Measurements from ENCODE around the gene SPACA6. TPM values are rescaled to one million over a fixed set of nuclear protein-coding genes. Genes with fewer than 3 reads are reported as not detected.

SPACA6 gene
- total and polyA plus RNA-seq, 4 experiments from 2014 or later: 2.5 to 11.0 (median 6.5) TPM

DNA sequence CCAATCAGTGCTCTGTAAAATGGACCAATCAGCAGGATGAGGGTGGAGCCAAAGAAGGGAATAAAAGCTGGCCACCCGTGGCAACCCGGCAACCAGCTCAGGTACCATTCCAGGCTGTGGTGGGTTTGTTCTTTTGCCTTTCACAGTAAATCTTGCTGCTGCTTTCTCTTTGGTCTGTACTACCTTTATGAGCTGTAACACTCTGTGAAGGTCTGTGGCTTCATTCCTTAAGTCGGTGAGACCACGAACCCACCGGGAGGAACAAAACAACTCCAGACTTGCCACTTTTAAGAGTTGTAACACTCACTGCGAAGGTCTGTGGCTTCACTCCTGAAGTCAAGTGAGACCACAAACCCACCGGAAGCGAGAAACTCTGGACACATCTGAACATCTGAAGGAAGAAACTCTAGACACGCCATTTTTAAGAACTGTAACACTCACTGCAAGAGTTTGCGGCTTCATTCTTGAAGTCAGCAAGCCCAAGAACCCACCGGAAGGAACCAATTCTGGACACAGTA, 16.5 kb upstream of the SPACA6 start:
- no peaks in the 10 kb centered on the region for H3K36me3 ChIP-seq (ENCODE audit: insufficient read depth, low read length)
- H3K27ac ChIP-seq (ENCODE audit: low read depth, low read length): no peak overlapping the region
- H3K27me3 ChIP-seq (ENCODE audit: insufficient read depth, low read length): no peaks in the 10 kb centered on the region
- no peaks in the 10 kb centered on the region for H3K4me1 ChIP-seq (ENCODE audit: insufficient read depth, low read length)
- Mint-ChIP-seq H3K36me3 (no peaks in the 10 kb centered on the region), H3K4me3 (peak overlapping the region in 7 of 8 donors; percentile 55 to 82 (median 70)), H3K27me3 (peaks cover 3 to 8% of the 10 kb centered on the region in 2 donors), H3K9me3 (peaks cover 0 to 8% (median 4%) of the 10 kb centered on the region in 8 donors), H3K27ac (peak overlapping the region in 4 of 7 donors; percentile 37 to 74 (median 57)), H3K4me1 (peaks cover 4 to 15% (median 8%) of the 10 kb centered on the region in 4 donors)
- CTCF ChIA-PET (ENCODE audit: partially characterized antibody): interaction anchor here (1.0 to 3.9 kb wide), 4 partner anchors 9 to 18 kb away, joined by 3 to 29 read pairs (median 5); no protein-coding TSS in a partner anchor
- POLR2A ChIA-PET (ENCODE audit: partially characterized antibody): interaction anchor here (1.4 kb wide), 1 partner anchor 27 kb away, joined by 4 read pairs; no protein-coding TSS in a partner anchor
- intact Hi-C loops (cut with micrococcal nuclease): no loop called here
- peak in 2 of 5 donors; percentile 15 to 45 for DNase-seq
- no peaks in the 10 kb centered on the region for H3K9me3 ChIP-seq (ENCODE audit: control insufficient read depth in 1 of 2, low read length in 2 of 2)
- no peak overlapping the region for H3K4me3 ChIP-seq (ENCODE audit: low read length in 2 of 2)

DNA sequence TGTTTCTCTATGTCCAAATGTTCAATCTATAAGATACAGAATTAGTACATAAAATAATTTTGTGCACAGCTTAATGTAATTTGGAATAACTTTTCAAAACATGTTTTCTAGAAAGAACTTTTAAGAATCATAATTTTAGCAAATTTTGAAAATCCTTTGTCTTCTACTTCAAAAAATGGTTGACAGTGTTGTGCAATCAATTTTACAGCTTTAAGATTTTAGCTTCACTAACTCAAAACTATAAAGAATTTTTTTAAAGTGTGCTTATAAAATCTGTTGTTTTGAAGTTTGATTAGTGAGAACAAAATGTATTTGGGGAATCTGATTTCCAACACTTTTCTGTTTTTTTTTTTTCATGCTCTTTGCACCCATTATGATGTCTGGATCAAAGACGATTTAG, 12.7 kb upstream of the SPACA6 start:
- Mint-ChIP-seq H3K4me3 (no peak overlapping the region), H3K9me3 (peaks cover 4 to 24% (median 13%) of the 10 kb centered on the region in 8 donors), H3K36me3 (peaks cover 3 to 4% of the 10 kb centered on the region in 2 donors), H3K4me1 (peaks cover 4 to 15% (median 9%) of the 10 kb centered on the region in 4 donors), H3K27me3 (peaks cover 1 to 11% of the 10 kb centered on the region in 2 donors), H3K27ac (no peak overlapping the region)
- CTCF ChIA-PET (ENCODE audit: partially characterized antibody): interaction anchor here (0.8 to 1.1 kb wide), 2 partner anchors 23 to 26 kb away, joined by 3 to 4 read pairs; no protein-coding TSS in a partner anchor
- Histone ChIP-seq H3K9me3 (ENCODE audit: control insufficient read depth in 1 of 2, low read length in 2 of 2) (no peaks in the 10 kb centered on the region), H3K36me3 (ENCODE audit: insufficient read depth, low read length) (no peaks in the 10 kb centered on the region), H3K27me3 (ENCODE audit: insufficient read depth, low read length) (no peaks in the 10 kb centered on the region), H3K4me1 (ENCODE audit: insufficient read depth, low read length) (no peaks in the 10 kb centered on the region), H3K4me3 (ENCODE audit: low read length in 2 of 2) (no peak overlapping the region), H3K27ac (ENCODE audit: low read depth, low read length) (no peak overlapping the region)
- intact Hi-C loops (cut with micrococcal nuclease): no loop called here
- POLR2A ChIA-PET (ENCODE audit: partially characterized antibody): no interaction called here
- no peak for DNase-seq

DNA sequence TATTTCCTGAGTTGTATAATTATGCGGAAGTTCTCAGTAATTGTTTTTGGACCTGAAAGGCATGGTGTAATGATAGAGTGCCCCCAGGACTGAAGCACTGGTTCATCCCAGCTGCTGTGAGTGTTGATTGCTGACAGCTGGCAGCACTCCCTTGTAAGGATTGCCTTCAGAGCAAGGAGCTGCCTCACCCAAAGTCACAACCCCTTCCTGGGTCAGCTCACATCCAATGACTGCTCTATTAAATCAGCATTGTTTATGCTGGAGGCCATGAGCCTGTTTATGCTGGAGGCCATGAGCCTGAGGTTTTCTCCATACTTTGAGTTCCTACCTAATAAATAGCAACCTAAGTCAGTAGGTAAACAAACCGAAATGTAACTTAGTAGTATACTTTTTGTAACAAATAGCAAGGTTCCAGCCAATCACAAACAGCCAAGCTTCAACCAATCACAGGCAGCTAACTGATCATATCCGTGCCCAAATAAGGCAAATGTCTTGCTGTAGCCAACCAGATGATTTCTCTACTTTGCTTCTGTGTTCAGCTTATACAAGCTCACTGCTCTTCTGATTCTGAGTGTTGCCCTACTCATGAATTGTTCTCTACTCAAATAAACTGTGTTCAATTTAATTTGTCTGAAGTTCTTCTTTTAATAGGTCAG, 11.7 kb upstream of the SPACA6 start:
- intact Hi-C loops (cut with micrococcal nuclease): no loop called here
- Mint-ChIP-seq H3K27me3 (peaks cover 2 to 11% of the 10 kb centered on the region in 2 donors), H3K36me3 (peaks cover 3 to 4% of the 10 kb centered on the region in 2 donors), H3K4me1 (peaks cover 4 to 11% (median 7%) of the 10 kb centered on the region in 4 donors), H3K4me3 (no peak overlapping the region), H3K9me3 (peaks cover 2 to 28% (median 13%) of the 10 kb centered on the region in 8 donors), H3K27ac (no peak overlapping the region)
- Histone ChIP-seq H3K4me3 (ENCODE audit: low read length in 2 of 2) (no peak overlapping the region), H3K9me3 (ENCODE audit: control insufficient read depth in 1 of 2, low read length in 2 of 2) (no peaks in the 10 kb centered on the region), H3K36me3 (ENCODE audit: insufficient read depth, low read length) (no peaks in the 10 kb centered on the region), H3K4me1 (ENCODE audit: insufficient read depth, low read length) (no peaks in the 10 kb centered on the region), H3K27ac (ENCODE audit: low read depth, low read length) (no peak overlapping the region), H3K27me3 (ENCODE audit: insufficient read depth, low read length) (no peaks in the 10 kb centered on the region)
- ChIA-PET POLR2A (ENCODE audit: partially characterized antibody) (interaction anchor here (0.6 kb wide), 1 partner anchor 1975 kb away, joined by 3 read pairs; no protein-coding TSS in a partner anchor), CTCF (ENCODE audit: partially characterized antibody) (interaction anchor here (1.0 to 1.1 kb wide), 2 partner anchors 25 to 96 kb away, joined by 4 read pairs; no protein-coding TSS in a partner anchor)
- no peak for DNase-seq

DNA sequence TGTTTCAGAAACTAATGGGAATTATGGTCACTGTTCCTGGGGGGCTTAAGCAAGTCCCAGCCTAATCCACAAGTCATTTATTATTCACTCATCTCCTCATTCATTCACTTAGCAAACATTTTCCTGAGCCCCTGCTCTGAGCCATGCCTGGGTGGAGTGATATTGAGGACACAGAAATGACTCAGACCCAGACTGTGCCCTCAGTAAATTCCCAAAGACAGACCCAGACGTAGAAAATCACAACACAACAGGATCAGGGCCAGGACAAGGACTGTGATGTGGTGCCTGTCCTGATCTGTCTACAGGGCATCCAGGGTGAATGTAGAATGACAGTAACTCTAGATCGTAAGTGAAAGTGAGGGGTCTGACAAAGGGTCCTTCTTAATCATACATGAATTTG, 7.0 kb upstream of the SPACA6 start:
- H3K36me3 ChIP-seq (ENCODE audit: insufficient read depth, low read length): no peaks in the 10 kb centered on the region
- Mint-ChIP-seq H3K27ac (no peak overlapping the region), H3K9me3 (peaks cover 0 to 28% (median 12%) of the 10 kb centered on the region in 8 donors), H3K36me3 (peaks cover 3 to 9% of the 10 kb centered on the region in 2 donors), H3K4me3 (no peak overlapping the region), H3K27me3 (peaks cover 2 to 3% of the 10 kb centered on the region in 2 donors), H3K4me1 (peaks cover 3 to 21% (median 10%) of the 10 kb centered on the region in 4 donors)
- ChIA-PET CTCF (ENCODE audit: partially characterized antibody) (no interaction called here), POLR2A (ENCODE audit: partially characterized antibody) (no interaction called here)
- H3K27me3 ChIP-seq (ENCODE audit: insufficient read depth, low read length): no peaks in the 10 kb centered on the region
- no peak overlapping the region for H3K4me3 ChIP-seq (ENCODE audit: low read length in 2 of 2)
- intact Hi-C loops (cut with micrococcal nuclease): no loop called here
- H3K4me1 ChIP-seq (ENCODE audit: insufficient read depth, low read length): peaks cover 2% of the 10 kb centered on the region
- H3K27ac ChIP-seq (ENCODE audit: low read depth, low read length): no peak overlapping the region
- DNase-seq: no peak
- no peaks in the 10 kb centered on the region for H3K9me3 ChIP-seq (ENCODE audit: control insufficient read depth in 1 of 2, low read length in 2 of 2)

DNA sequence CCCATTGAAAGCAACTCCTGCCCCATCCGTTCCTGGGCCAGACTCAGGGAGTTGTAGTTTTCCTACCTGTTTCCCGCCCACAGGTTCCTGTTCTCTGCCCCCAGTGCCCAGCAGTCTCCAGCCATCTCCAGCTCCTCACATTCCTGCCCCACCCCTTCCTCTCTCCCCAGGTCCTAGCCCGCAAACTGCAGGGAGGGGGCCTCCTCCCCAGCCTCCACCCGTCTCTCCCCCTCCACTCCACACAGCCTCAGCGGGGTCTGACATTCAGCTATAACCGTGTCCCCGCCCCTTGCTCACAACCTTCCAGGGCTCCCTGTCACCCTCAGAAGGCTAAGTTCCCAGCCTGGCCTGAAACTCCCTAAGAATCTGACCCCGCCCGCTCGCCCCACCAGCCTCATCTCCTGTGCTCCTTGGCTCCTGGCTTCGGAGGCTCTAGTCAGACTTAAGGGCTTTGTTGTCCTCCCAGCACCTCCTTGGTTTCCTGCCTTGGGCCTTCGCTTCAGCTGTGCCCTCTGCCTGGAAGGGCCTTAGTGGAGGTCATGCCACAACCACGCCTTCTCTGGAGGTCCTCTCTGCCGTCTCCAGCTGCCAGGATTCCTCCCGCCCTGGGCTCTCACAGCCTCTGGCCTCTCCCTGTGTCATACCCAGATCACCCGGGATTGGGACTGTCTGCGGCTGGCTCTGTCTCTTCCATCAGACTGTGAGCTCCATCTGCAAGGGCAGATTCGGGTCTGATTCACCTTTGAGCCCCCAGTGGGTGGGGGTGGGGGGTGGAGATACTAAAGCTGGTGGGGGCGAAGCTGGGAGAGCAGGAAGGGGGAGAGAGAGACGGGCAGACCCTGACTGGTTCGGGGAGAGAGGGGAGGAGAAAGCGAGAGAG, 5.1 kb upstream of the SPACA6 start:
- POLR2A ChIA-PET (ENCODE audit: partially characterized antibody): interaction anchor here (1.2 to 3.9 kb wide), 2 partner anchors 15 to 31 kb away, joined by 3 to 40 read pairs; no protein-coding TSS in a partner anchor
- H3K27ac Mint-ChIP-seq: peak overlapping the region in 5 of 7 donors; percentile 55 to 93 (median 87)

DNA sequence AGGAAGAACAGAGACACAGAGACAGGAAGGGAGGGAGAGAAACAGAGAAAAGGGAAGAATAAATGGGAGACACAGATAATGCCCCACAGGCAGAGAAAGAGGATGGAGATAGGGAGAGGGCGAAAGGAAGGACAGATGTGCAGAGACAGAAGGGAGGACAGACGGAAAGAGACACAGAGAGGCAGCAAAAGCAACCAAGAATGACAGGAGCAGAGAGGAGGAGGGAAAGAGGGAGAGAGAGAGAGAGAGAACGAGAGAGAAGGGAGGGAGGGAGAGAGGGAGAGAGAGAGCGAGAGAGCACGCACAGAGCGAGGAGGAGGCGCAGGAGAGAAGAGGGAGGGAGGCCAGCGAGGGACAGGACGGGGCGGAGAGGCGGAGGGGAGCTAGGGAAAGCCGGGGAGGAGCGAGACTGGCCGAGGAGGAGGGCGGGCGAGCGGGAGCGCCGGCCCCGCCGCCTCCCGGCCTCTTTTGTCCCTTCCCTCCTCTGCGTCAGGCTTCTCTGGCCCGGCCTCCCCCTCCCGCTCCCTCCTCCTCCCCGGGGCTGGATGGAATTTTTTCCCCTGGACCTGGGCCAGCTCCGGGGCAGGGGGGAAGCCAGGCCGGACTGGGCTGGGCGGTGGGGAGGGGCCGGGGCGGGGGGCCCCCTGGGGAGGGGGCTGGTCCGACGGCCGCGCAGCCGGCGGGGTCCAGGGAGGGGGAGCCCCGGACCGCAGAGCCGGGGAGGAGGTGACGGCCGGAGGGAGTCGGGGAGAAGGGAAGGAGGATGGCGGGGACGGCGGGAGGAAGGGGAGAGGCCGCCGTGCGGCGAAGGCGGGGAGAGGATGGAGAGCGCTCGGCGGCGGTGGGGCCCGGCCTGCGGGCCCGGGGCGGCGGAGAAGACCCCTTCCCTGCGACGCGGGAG, 4.2 kb upstream of the SPACA6 start:
- CTCF ChIA-PET (ENCODE audit: partially characterized antibody): interaction anchor here (2.5 kb wide), 1 partner anchor 15 kb away, joined by 7 read pairs; no protein-coding TSS in a partner anchor
- H3K36me3 ChIP-seq (ENCODE audit: insufficient read depth, low read length): no peaks in the 10 kb centered on the region
- intact Hi-C loops (cut with micrococcal nuclease): no loop called here
- Mint-ChIP-seq H3K36me3 (peaks cover 3 to 9% of the 10 kb centered on the region in 2 donors), H3K4me3 (peak overlapping the region; percentile 82 to 93 (median 90)), H3K27me3 (peaks cover 2 to 3% of the 10 kb centered on the region in 2 donors), H3K4me1 (peaks cover 10 to 31% (median 18%) of the 10 kb centered on the region in 4 donors), H3K9me3 (peaks cover 0 to 24% (median 11%) of the 10 kb centered on the region in 8 donors), H3K27ac (peak overlapping the region; percentile 68 to 93 (median 87))
- H3K4me3 ChIP-seq (ENCODE audit: low read length in 2 of 2): no peak overlapping the region
- H3K9me3 ChIP-seq (ENCODE audit: control insufficient read depth in 1 of 2, low read length in 2 of 2): no peaks in the 10 kb centered on the region
- H3K4me1 ChIP-seq (ENCODE audit: insufficient read depth, low read length): peaks cover 6% of the 10 kb centered on the region
- no peak overlapping the region for H3K27ac ChIP-seq (ENCODE audit: low read depth, low read length)
- peak in 1 of 5 donors; percentile 51 for DNase-seq
- POLR2A ChIA-PET (ENCODE audit: partially characterized antibody): interaction anchor here (1.2 to 3.9 kb wide), 2 partner anchors 14 to 32 kb away, joined by 3 to 40 read pairs; no protein-coding TSS in a partner anchor
- no peaks in the 10 kb centered on the region for H3K27me3 ChIP-seq (ENCODE audit: insufficient read depth, low read length)

More for the DNA sequence above, 5.1 kb upstream of the SPACA6 start:
- Histone ChIP-seq H3K27ac (ENCODE audit: low read depth, low read length) (no peak overlapping the region), H3K4me3 (ENCODE audit: low read length in 2 of 2) (no peak overlapping the region), H3K27me3 (ENCODE audit: insufficient read depth, low read length) (no peaks in the 10 kb centered on the region), H3K36me3 (ENCODE audit: insufficient read depth, low read length) (no peaks in the 10 kb centered on the region), H3K9me3 (ENCODE audit: control insufficient read depth in 1 of 2, low read length in 2 of 2) (no peaks in the 10 kb centered on the region), H3K4me1 (ENCODE audit: insufficient read depth, low read length) (peaks cover 6% of the 10 kb centered on the region)
- intact Hi-C loops (cut with micrococcal nuclease): no loop called here
- CTCF ChIA-PET (ENCODE audit: partially characterized antibody): interaction anchor here (2.5 kb wide), 1 partner anchor 16 kb away, joined by 7 read pairs; no protein-coding TSS in a partner anchor
- DNase-seq: no peak
- H3K9me3 Mint-ChIP-seq: peaks cover 0 to 28% (median 12%) of the 10 kb centered on the region in 8 donors
- H3K4me1 Mint-ChIP-seq: peaks cover 9 to 30% (median 17%) of the 10 kb centered on the region in 4 donors
- peaks cover 3 to 9% of the 10 kb centered on the region in 2 donors for H3K36me3 Mint-ChIP-seq
- H3K4me3 Mint-ChIP-seq: peak overlapping the region; percentile 80 to 93 (median 88)
- H3K27me3 Mint-ChIP-seq: peaks cover 2 to 3% of the 10 kb centered on the region in 2 donors
